HepG2 (cell line): ENCODE results near the gene AKAP10. TPM values are rescaled to one million over a fixed set of nuclear protein-coding genes. Genes with fewer than 3 reads are reported as not detected.

Source experiments
- ATAC-seq: fragments of 200-7000 bp; cut with Tn5 transposase; 3 replicates; pipeline ENCODE4 v1.9.1; 2020; ENCODE audit warnings: mild to moderate bottlenecking, moderate library complexity
- BruUV-seq: library from RNA; stranded (reverse); fragments of 400-500 nt; replicated peaks from 2 replicates; lab custom pipeline; 2021; lab: Mats Ljungman, UMichigan
- CTCF ChIA-PET: fragments of 300-600 bp; formaldehyde crosslinking; extraction: SDS; loops from one replicate; lab custom pipeline; 2021; ENCODE audit warnings: low total read pairs, inconsistent platforms, low intra/inter-chr PET ratio; lab: Yijun Ruan, JAX
- POLR2A ChIA-PET: fragments of 350-600 bp; sonication (Branson Sonifier 250); formaldehyde crosslinking; loops from one replicate; lab custom pipeline; 2020; ENCODE audit warnings: antibody characterized with exemption, inconsistent platforms; lab: Yijun Ruan, JAX
- DNase-seq: peaks from one replicate; pipeline ENCODE4 v3.0.0-alpha.2; 2015; ENCODE audit warnings: low spot score
- FAIRE-seq: peaks from 3 replicates; lab custom pipeline; 2011; peaks lifted over from hg19 to GRCh38; lab: Jason Lieb, UNC
- H2AFZ ChIP-seq: one replicate; pipeline ENCODE4 v1.6.1; 2011; ENCODE audit warnings: low read length, inconsistent platforms
- H3K27ac ChIP-seq: fragments of 300-600 bp; 3 replicates; pipeline ENCODE4 v1.8.0; 2011; ENCODE audit warnings: mixed run types, mild to moderate bottlenecking, mixed read lengths, low read length, inconsistent platforms; ENCODE audit not compliant: insufficient read depth; ENCODE audit errors: extremely low read length
- H3K27me3 ChIP-seq, 2 experiments: fragments of 200-600 bp in 1 of 2; 2 replicates in 1 of 2; 3 replicates in 1 of 2; pipeline versions ENCODE4 v1.6.0 to v1.8.0; 2011; ENCODE audit warnings: low read length in 2 of 2, mild to moderate bottlenecking in 2 of 2, moderate library complexity in 2 of 2, inconsistent platforms in 1 of 2; ENCODE audit not compliant: insufficient read depth in 2 of 2, control insufficient read depth in 1 of 2
- H3K36me3 ChIP-seq, 2 experiments: fragments of 200-600 bp in 1 of 2; replicated peaks in 1 of 2; 2 replicates in 1 of 2; 3 replicates in 1 of 2; pipeline versions ENCODE4 v1.5.1 to v1.8.0; 2011; ENCODE audit warnings: low read length in 2 of 2, inconsistent platforms in 1 of 2; ENCODE audit not compliant: insufficient read depth in 2 of 2, control insufficient read depth in 1 of 2
- H3K4me1 ChIP-seq: 2 replicates; pipeline ENCODE4 v1.5.1; 2012; ENCODE audit warnings: low read length, inconsistent platforms; ENCODE audit not compliant: insufficient read depth
- H3K4me2 ChIP-seq: 2 replicates; pipeline ENCODE4 v1.6.0; 2011; ENCODE audit warnings: low read depth, low read length, inconsistent platforms
- H3K4me3 ChIP-seq, 3 experiments: fragments of 200-600 bp in 1 of 3; sonication (generic), shearing (Covaris generic) in 1 of 3; replicated peaks in 1 of 3; 2 replicates each; pipeline ENCODE4 v1.5.1; 2011 to 2016; ENCODE audit warnings: low read length in 3 of 3, inconsistent platforms in 2 of 3, low read depth in 2 of 3, mild to moderate bottlenecking in 2 of 3, control low read depth in 1 of 3, mixed read lengths in 1 of 3; ENCODE audit not compliant: insufficient read depth in 1 of 3
- H3K79me2 ChIP-seq: one replicate; pipeline ENCODE4 v1.6.1; 2011; ENCODE audit warnings: low read length, inconsistent platforms; ENCODE audit not compliant: insufficient read depth
- H3K9ac ChIP-seq: 2 replicates; pipeline ENCODE4 v1.6.0; 2011; ENCODE audit warnings: mild to moderate bottlenecking, low read depth, low read length, inconsistent platforms; ENCODE audit not compliant: insufficient read depth
- H3K9me3 ChIP-seq: 2 replicates; pipeline ENCODE4 v1.5.1; 2012; ENCODE audit warnings: mild to moderate bottlenecking, low read length
- H4K20me1 ChIP-seq: 2 replicates; pipeline ENCODE4 v1.6.0; 2011; ENCODE audit warnings: inconsistent platforms, mild to moderate bottlenecking, low read length, moderate library complexity; ENCODE audit not compliant: insufficient read depth
- JUND ChIP-seq: sonication (generic); formaldehyde crosslinking; IDR thresholded peaks from 2 replicates; pipeline ENCODE4 v1.8.0; 2022; ENCODE audit warnings: mild to moderate bottlenecking, missing genetic modification reagents
- KLF16 ChIP-seq, 2 experiments: sonication (generic) in 1 of 2; formaldehyde crosslinking in 1 of 2; IDR thresholded peaks; 2 replicates each; pipeline versions ENCODE4 v1.6.1 to v1.8.0; 2016 to 2023; ENCODE audit warnings: missing genetic modification reagents in 2 of 2, missing compliant biosample characterization in 1 of 2
- RNF219 ChIP-seq: sonication (generic); formaldehyde crosslinking; IDR thresholded peaks from 2 replicates; pipeline ENCODE4 v1.5.0; 2020; ENCODE audit warnings: mild to moderate bottlenecking, missing genetic modification reagents
- ZNF460 ChIP-seq: sonication (generic); formaldehyde crosslinking; IDR thresholded peaks from 2 replicates; pipeline ENCODE4 v1.5.1; 2020; ENCODE audit warnings: missing genetic modification reagents, mild to moderate bottlenecking, borderline replicate concordance
- ZNF468 ChIP-seq: sonication (generic); formaldehyde crosslinking; IDR thresholded peaks from 2 replicates; pipeline ENCODE4 v1.8.0; 2022; ENCODE audit warnings: mild to moderate bottlenecking, moderate library complexity, missing genetic modification reagents
- ZNF510 ChIP-seq: sonication (generic); formaldehyde crosslinking; IDR thresholded peaks from 2 replicates; pipeline ENCODE4 v1.4.0; 2020; ENCODE audit warnings: low read depth, mild to moderate bottlenecking, missing genetic modification reagents
- WGBS: methylation state at CpG from one replicate; pipeline ENCODE4 v1.1.6; 2017; ENCODE audit warnings: low lambda C conversion rate; 5-methylcytosine and 5-hydroxymethylcytosine counted together
- in situ Hi-C: cut with HindIII; loops from 2 replicates; pipeline ENCODE4 v1.10.0; 2017; ENCODE audit warnings: low pct_unique_long_range_greater_than_20kb; ENCODE audit not compliant: extremely low pct_ligation_motif_present
- intact Hi-C: fragments of 100-400 bp; cut with micrococcal nuclease; formaldehyde crosslinking; loops from one replicate; pipeline ENCODE4 v1.10.0; 2022; ENCODE audit not compliant: unreplicated experiment
- polyA plus RNA-seq, 8 experiments: library from polyadenylated mRNA; depleted of rRNA in 3 of 8; stranded (reverse) in 7 of 8; unstranded in 1 of 8; fragments of >200 nt; fragmentation: Illumina TruSeq in 4 of 8; extraction: Trizol in 4 of 8; gene quantifications; 2 replicates each; pipeline versions ENCODE4 v1.2.1 to v1.2.3, GENCODE V29; 2011 to 2016; ENCODE audit warnings: low read depth in 4 of 8, missing spikeins in 1 of 8, mixed read lengths in 1 of 8; ENCODE audit not compliant: insufficient read depth in 1 of 8
- total RNA-seq, 5 experiments: library from RNA; depleted of rRNA; stranded (reverse); fragments of >200 nt; fragmentation: Illumina TruSeq; extraction: Trizol; gene quantifications; 2 replicates each; pipeline ENCODE4 v1.2.3, GENCODE V29; 2016; ENCODE audit warnings: low read depth in 1 of 5
- TF ChIP-seq, protein P1 (sequence below): sonication (generic); IDR thresholded peaks from 2 replicates; pipeline ENCODE4 v1.6.1; 2016; ENCODE audit warnings: low read depth, borderline replicate concordance

Gene AKAP10
- total and polyA plus RNA-seq, 2 of the 13 experiments (the other 11 are each of a cell fraction or from before 2014, with no cell fraction given): 17.6 to 21.7 TPM

- BruUV-seq: no TSS peak
- no peaks in the 10 kb centered on the region for H4K20me1 ChIP-seq
- no peak for ATAC-seq
Observed at GRCh38 chr17:19996502-19996901, 18.9 kb upstream of the AKAP10 start.

GRCh38 chr17:19996086-19996485, 18.5 kb upstream of the AKAP10 start:
- Histone ChIP-seq H3K27ac (no peak overlapping the region), H3K79me2 (no peaks in the 10 kb centered on the region), H3K4me2 (no peak overlapping the region), H3K27me3 (no peaks in the 10 kb centered on the region; a peak in 2 of 5 replicates), H3K9me3 (no peaks in the 10 kb centered on the region), H3K9ac (no peak overlapping the region), H4K20me1 (no peaks in the 10 kb centered on the region), H3K36me3 (no peaks in the 10 kb centered on the region), H2AFZ (no peak overlapping the region), H3K4me1 (peaks cover 16% of the 10 kb centered on the region), H3K4me3 (no peak overlapping the region)
- in situ Hi-C loops (loop anchor here (10.0 to 25.0 kb wide), 2 partner anchors 109 to 316 kb away; no protein-coding TSS in a partner anchor), intact Hi-C loops (no loop called here)
- 0% methylated on average over 1 of the region's 1 CpG for WGBS
- FAIRE-seq (no peak), DNase-seq (no peak), ATAC-seq (no peak)
- POLR2A ChIA-PET: no interaction called here
- no TSS peak for BruUV-seq
- CTCF ChIA-PET: no interaction called here
- no peak for TF ChIP-seq KLF16 (CRISPR knock-in tag; IDR thresholded peaks at IDR 0.05)
- no peak for TF ChIP-seq JUND
- no peak for TF ChIP-seq RNF219

More at GRCh38 chr17:19996502-19996901, 18.9 kb upstream of the AKAP10 start:
- in situ Hi-C loops (loop anchor here (10.0 to 25.0 kb wide), 2 partner anchors 108 to 316 kb away; no protein-coding TSS in a partner anchor), intact Hi-C loops (no loop called here)
- FAIRE-seq (no peak), DNase-seq (no peak)
- ChIA-PET POLR2A (no interaction called here), CTCF (no interaction called here)
- Histone ChIP-seq H3K4me2 (no peak overlapping the region), H3K4me3 (no peak overlapping the region), H3K9me3 (no peaks in the 10 kb centered on the region), H3K36me3 (no peaks in the 10 kb centered on the region), H3K9ac (no peak overlapping the region), H2AFZ (no peak overlapping the region)
- WGBS: 4% methylated on average over 5 of the region's 5 CpGs
- no peak for TF ChIP-seq JUND
- TF ChIP-seq, protein P1, sequence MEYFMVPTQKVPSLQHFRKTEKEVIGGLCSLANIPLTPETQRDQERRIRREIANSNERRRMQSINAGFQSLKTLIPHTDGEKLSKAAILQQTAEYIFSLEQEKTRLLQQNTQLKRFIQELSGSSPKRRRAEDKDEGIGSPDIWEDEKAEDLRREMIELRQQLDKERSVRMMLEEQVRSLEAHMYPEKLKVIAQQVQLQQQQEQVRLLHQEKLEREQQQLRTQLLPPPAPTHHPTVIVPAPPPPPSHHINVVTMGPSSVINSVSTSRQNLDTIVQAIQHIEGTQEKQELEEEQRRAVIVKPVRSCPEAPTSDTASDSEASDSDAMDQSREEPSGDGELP: peak; percentile 26; the same call in 1 of the 2 replicates
- TF ChIP-seq ZNF460 (CRISPR knock-in tag): no peak
- TF ChIP-seq ZNF468: no peak
- TF ChIP-seq ZNF510: no peak
- TF ChIP-seq, all 625 proteins: peak for 1
- peaks cover 17% of the 10 kb centered on the region for H3K4me1 ChIP-seq
- no peaks in the 10 kb centered on the region; a peak in 2 of 5 replicates for H3K27me3 ChIP-seq
- H3K79me2 ChIP-seq: no peaks in the 10 kb centered on the region
- H3K27ac ChIP-seq: no peak overlapping the region
